ENCODE measurements around the gene COL23A1. TPM values are rescaled to one million over a fixed set of nuclear protein-coding genes. Genes with fewer than 3 reads are reported as not detected.

COL23A1 gene
- total RNA-seq, 2 experiments from 2014 or later = 0.11 TPM; not detected in 1

DNA sequence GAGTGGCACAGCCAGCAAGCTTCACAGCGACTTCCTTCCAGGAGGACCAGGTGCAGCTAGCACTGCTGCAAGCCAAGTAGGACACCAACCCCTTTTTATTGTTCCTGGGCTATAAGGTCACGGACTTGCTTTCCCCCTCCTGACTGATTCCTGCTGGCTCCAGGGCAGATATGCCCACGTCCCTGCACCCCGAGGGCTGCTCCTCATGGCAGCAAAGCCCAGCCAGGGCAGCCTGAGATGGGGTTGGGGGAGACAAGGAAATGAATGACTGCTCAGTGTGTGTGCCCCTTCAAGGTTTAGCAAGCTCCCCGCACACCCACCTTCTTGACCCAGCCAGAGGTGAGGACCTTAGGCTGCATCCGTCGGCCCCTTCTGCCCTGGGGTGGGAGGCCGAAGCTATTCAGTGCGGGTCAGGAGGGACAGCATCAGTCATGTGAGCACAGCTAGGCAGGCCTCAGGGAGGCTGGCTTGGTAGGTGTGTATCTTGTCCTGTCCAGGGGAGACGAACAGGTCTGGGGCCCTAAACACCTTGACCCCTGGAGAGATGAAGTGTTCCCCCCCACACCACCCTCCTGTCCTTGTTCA lies 221.4 kb downstream of the COL23A1 start:
- ChIA-PET POLR2A (interaction anchor here (0.6 to 0.7 kb wide), 2 partner anchors 19 to 92 kb away, joined by 3 read pairs; no protein-coding TSS in a partner anchor), CTCF (no interaction called here)
- ATAC-seq = no peak

DNA sequence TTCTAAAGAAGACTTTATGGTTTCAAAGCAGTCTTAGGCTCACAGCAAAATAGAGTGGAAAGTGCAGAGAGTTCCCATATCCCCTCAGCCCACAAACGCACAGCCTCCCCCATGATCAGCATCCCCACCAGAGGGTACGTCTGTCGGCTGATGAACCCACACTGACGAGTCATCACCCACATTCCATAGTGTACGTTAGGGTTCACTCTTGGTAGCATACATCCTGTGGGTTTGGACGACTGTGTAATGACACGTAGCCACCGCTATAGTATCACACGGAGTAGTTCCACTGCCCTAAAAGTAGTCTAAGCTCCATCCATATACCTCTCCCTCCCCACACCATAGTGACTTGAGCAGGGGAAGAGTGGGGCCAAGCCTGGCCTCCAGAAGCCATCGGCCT lies 221.9 kb downstream of the COL23A1 start:
- ChIA-PET POLR2A (interaction anchor here (0.6 kb wide), 1 partner anchor 20 kb away, joined by 3 read pairs; no protein-coding TSS in a partner anchor), CTCF (no interaction called here)
- H3K4me1 Mint-ChIP-seq (ENCODE audit: low read depth) = peaks cover 3% of the 10 kb centered on the region

More for the DNA sequence above, 221.4 kb downstream of the COL23A1 start:
- TF ChIP-seq, protein P1, sequence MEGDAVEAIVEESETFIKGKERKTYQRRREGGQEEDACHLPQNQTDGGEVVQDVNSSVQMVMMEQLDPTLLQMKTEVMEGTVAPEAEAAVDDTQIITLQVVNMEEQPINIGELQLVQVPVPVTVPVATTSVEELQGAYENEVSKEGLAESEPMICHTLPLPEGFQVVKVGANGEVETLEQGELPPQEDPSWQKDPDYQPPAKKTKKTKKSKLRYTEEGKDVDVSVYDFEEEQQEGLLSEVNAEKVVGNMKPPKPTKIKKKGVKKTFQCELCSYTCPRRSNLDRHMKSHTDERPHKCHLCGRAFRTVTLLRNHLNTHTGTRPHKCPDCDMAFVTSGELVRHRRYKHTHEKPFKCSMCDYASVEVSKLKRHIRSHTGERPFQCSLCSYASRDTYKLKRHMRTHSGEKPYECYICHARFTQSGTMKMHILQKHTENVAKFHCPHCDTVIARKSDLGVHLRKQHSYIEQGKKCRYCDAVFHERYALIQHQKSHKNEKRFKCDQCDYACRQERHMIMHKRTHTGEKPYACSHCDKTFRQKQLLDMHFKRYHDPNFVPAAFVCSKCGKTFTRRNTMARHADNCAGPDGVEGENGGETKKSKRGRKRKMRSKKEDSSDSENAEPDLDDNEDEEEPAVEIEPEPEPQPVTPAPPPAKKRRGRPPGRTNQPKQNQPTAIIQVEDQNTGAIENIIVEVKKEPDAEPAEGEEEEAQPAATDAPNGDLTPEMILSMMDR (IDR thresholded peaks at IDR 0.05) = no peak
- Mint-ChIP-seq H3K27ac (no peak overlapping the region), H3K27me3 (no peaks in the 10 kb centered on the region), H3K36me3 (ENCODE audit: low read depth) (no peaks in the 10 kb centered on the region), H3K4me3 (no peak overlapping the region), H3K9me3 (no peaks in the 10 kb centered on the region), H3K4me1 (ENCODE audit: low read depth) (peaks cover 3% of the 10 kb centered on the region)
- no peak for DNase-seq
- intact Hi-C loops (cut with micrococcal nuclease) = no loop called here

DNA sequence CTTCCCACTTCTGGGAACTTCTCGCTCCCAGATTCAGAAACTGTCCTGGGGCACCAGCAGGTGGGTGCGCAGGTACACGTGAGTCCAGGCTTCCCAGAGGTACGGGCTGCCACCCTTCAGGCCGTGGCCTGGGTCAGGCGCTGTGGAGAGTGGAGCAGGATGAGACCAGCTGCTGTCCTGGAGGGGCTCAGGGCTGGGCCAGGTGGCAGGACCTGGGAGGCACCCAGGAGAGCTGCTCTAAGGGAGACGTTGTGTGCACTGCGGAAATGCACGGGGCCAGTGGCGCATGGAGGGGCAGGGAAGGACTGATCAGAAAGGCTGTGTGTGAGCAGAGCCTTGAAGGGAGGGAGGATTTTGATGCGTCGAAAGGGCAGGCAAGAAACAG lies 222.5 kb downstream of the COL23A1 start:
- H3K4me1 Mint-ChIP-seq (ENCODE audit: low read depth) = peaks cover 3% of the 10 kb centered on the region
- POLR2A ChIA-PET = no interaction called here
- H3K4me3 Mint-ChIP-seq = no peak overlapping the region
- no peaks in the 10 kb centered on the region for H3K36me3 Mint-ChIP-seq (ENCODE audit: low read depth)
- intact Hi-C loops (cut with micrococcal nuclease) = no loop called here
- DNase-seq = no peak
- CTCF ChIA-PET = no interaction called here
- no peaks in the 10 kb centered on the region for H3K9me3 Mint-ChIP-seq
- TF ChIP-seq, protein P1 (IDR thresholded peaks at IDR 0.05) = no peak
- no peak for ATAC-seq
- H3K27me3 Mint-ChIP-seq = no peaks in the 10 kb centered on the region
- H3K27ac Mint-ChIP-seq = no peak overlapping the region

More for the DNA sequence above, 221.9 kb downstream of the COL23A1 start:
- Mint-ChIP-seq H3K36me3 (ENCODE audit: low read depth) (no peaks in the 10 kb centered on the region), H3K27ac (no peak overlapping the region), H3K9me3 (no peaks in the 10 kb centered on the region), H3K27me3 (no peaks in the 10 kb centered on the region), H3K4me3 (no peak overlapping the region)
- intact Hi-C loops (cut with micrococcal nuclease) = no loop called here
- DNase-seq = peak; percentile 7
- TF ChIP-seq, protein P1 (IDR thresholded peaks at IDR 0.05) = no peak
- peak; percentile 61 for ATAC-seq

DNA sequence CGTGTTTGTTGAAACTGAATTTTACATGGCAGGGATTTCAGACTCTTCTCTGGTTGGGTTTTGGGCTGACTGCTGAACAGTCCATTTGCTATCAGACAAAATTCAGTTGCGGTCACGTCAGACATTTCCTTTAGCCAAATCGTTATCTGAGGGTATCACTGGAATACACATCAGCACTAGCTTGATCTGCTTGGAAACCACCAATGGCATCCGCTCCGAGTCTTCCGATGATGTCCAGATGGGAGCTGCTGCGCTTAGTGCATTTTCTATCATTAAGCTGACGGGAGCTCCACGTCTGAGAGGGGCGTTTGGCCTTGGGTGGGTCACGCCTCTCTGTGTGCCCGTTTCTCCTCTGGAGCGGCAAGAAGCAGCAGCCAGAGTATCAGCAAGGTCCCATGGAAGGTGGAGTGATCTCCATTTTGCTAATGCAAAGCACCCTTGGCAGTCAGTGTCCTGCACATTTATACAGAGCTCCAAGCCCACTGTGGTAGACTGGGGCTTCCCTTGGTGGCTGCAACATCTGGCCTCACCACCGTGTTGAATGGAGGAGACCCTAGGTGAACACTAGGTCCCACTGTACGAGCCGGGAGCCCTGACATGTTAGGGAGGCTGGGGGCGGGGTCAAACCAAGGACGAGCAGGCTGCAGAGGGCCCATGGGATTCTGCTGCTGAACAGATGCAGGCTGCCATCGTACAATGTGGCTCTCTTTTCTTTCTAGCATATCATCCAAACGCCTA lies 223.0 kb downstream of the COL23A1 start:
- intact Hi-C loops (cut with micrococcal nuclease) = no loop called here
- POLR2A ChIA-PET = no interaction called here
- DNase-seq (no peak), ATAC-seq (no peak)
- H3K27me3 Mint-ChIP-seq = no peaks in the 10 kb centered on the region
- H3K27ac Mint-ChIP-seq = no peak overlapping the region
- no peaks in the 10 kb centered on the region for H3K9me3 Mint-ChIP-seq
- no peaks in the 10 kb centered on the region for H3K36me3 Mint-ChIP-seq (ENCODE audit: low read depth)
- TF ChIP-seq, protein P1 (IDR thresholded peaks at IDR 0.05) = no peak
- no peak overlapping the region for H3K4me3 Mint-ChIP-seq
- CTCF ChIA-PET = no interaction called here
- H3K4me1 Mint-ChIP-seq (ENCODE audit: low read depth) = peaks cover 3% of the 10 kb centered on the region
